Measurements from ENCODE around the gene GCC2. TPM values are rescaled to one million over a fixed set of nuclear protein-coding genes. Genes with fewer than 3 reads are reported as not detected.

Gene GCC2
- total and polyA plus RNA-seq, 9 of the 15 experiments (the other 6 are each of a cell fraction or from before 2014, with no cell fraction given) = 11.4 to 35.7 (median 19.9) TPM

- TF ChIP-seq ZNF212 (CRISPR knock-in tag; IDR thresholded peaks at IDR 0.05) (no peak), ZNF512 (tag; IDR thresholded peaks at IDR 0.05) (no peak), HDAC1 (IDR thresholded peaks at IDR 0.05) (peak in 1 of 2 experiments; percentile 63; a peak in 1 of 4 replicates), HINFP (tag; conservative IDR thresholded peaks at IDR 0.05; ENCODE audit: low read depth) (no peak), FOXP1 (CRISPR knock-in tag; IDR thresholded peaks at IDR 0.05) (no peak), CTCFL (IDR thresholded peaks at IDR 0.05; ENCODE audit: borderline replicate concordance, insufficient read depth, low read depth, low read length, poor library complexity, severe bottlenecking) (no peak), ZFPM2 (CRISPR knock-in tag; IDR thresholded peaks at IDR 0.05) (no peak), HBP1 (CRISPR knock-in tag; IDR thresholded peaks at IDR 0.05) (no peak), KAT2B (IDR thresholded peaks at IDR 0.05; ENCODE audit: low read depth, low read length) (no peak), ELK1 (CRISPR knock-in tag; IDR thresholded peaks at IDR 0.05) (no peak), CBX3 (IDR thresholded peaks at IDR 0.05; ENCODE audit: borderline replicate concordance in 1 of 2, low read length in 2 of 2) (0 out of 3 replicates have a peak, but pooled peaks of 1 of the 2 experiments have one; percentile 4), TCF7 (IDR thresholded peaks at IDR 0.05; ENCODE audit: borderline replicate concordance) (no peak), OTX1 (CRISPR knock-in tag; IDR thresholded peaks at IDR 0.05) (no peak), PTBP1 (IDR thresholded peaks at IDR 0.05; ENCODE audit: low read depth, low read length) (no peak), CTBP1 (IDR thresholded peaks at IDR 0.05; ENCODE audit: borderline replicate concordance) (peak; percentile 45), SREBF2 (CRISPR knock-in tag; IDR thresholded peaks at IDR 0.05) (no peak), POLR2A (conservative IDR thresholded peaks at IDR 0.05) (peak; percentile 87), ZNF444 (CRISPR knock-in tag; IDR thresholded peaks at IDR 0.05) (no peak), NCOA4 (IDR thresholded peaks at IDR 0.05; ENCODE audit: partially characterized antibody) (no peak), FOXM1 (IDR thresholded peaks at IDR 0.05; ENCODE audit: low read depth) (no peak), FOXM1 (CRISPR knock-in tag; IDR thresholded peaks at IDR 0.05; ENCODE audit: low read depth) (no peak), CHCHD3 (CRISPR knock-in tag; IDR thresholded peaks at IDR 0.05) (no peak)
Measured at GRCh38 chr2:108448678-108449409, at the start of gene GCC2 (continued).
